AG04449 (cell line): ENCODE results near the gene AGAP2.
"Not testable (repeated sequence)": the region's sequence is repeated elsewhere in the genome, so short reads cannot be mapped to it uniquely, and the experiment has no call there.

Source experiments
- CTCF ChIA-PET: fragments of 350-600 bp; formaldehyde crosslinking; extraction: SDS; loops from one replicate; lab custom pipeline; 2021; ENCODE audit warnings: antibody characterized with exemption; lab: Yijun Ruan, JAX
- POLR2A ChIA-PET: fragments of 400-600, 350-600 bp; formaldehyde crosslinking; extraction: SDS; loops from one replicate; lab custom pipeline; 2020; ENCODE audit warnings: antibody characterized with exemption, inconsistent platforms; lab: Yijun Ruan, JAX
- DNase-seq: peaks from one replicate; pipeline ENCODE4 v3.0.0-alpha.2; 2010; ENCODE audit warnings: low read depth, low spot score
- H3K4me3 ChIP-seq: 2 replicates; pipeline ENCODE4 v1.5.1; 2011; ENCODE audit warnings: low read depth, mild to moderate bottlenecking, control low read depth, low read length
- TF ChIP-seq, protein P1 (sequence below): IDR thresholded peaks from one replicate; pipeline ENCODE4 v1.5.1; 2011; ENCODE audit warnings: mild to moderate bottlenecking, moderate library complexity, low read length, control low read depth, inconsistent platforms; ENCODE audit not compliant: insufficient read depth; ENCODE audit errors: missing control alignments

AGAP2 gene

DNA sequence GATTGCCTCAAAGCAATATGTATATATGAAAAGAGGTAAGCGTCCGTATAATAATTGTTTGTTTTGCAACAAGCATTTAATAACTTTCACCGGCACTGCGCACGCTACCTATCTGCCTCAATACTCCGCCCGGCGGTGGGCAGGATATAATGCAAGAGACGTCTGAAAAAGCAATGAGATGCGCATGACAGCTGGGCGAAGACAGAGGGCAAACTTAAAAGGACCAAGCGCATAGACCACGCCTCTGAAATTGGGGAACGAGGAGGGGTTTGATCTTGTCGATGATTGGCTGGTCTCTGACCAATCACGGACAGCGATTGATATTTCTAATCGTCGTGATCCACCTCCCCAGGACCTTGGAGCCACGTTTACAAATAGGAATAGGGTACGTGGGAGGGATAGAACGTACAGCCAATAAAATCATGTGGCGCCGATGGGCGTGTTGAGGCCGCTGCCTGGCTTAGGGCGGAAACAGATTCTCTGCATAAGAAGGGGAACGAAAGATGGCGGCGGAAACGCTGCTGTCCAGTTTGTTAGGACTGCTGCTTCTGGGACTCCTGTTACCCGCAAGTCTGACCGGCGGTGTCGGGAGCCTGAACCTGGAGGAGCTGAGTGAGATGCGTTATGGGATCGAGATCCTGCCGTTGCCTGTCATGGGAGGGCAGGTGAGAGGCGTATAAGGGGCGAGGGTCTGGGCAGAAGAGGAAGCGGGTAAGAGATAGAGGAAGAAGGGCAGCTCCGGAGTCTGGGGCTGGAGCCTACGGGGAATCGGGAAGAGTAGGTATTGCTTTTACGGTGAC lies 44.7 kb downstream of the AGAP2 start, which contains the start of gene OS9:
OS9 (plus strand) TSS at position 474 of the 800 bp plus-strand sequence; CDS start at position 504, 30 bp downstream.
- CTCF ChIA-PET = interaction anchor here (0.6 to 4.0 kb wide), 24 partner anchors 9 to 235 kb away, joined by 3 to 26 read pairs (median 5); partner anchors contain the start of gene B4GALNT1
- TF ChIP-seq, protein P1, sequence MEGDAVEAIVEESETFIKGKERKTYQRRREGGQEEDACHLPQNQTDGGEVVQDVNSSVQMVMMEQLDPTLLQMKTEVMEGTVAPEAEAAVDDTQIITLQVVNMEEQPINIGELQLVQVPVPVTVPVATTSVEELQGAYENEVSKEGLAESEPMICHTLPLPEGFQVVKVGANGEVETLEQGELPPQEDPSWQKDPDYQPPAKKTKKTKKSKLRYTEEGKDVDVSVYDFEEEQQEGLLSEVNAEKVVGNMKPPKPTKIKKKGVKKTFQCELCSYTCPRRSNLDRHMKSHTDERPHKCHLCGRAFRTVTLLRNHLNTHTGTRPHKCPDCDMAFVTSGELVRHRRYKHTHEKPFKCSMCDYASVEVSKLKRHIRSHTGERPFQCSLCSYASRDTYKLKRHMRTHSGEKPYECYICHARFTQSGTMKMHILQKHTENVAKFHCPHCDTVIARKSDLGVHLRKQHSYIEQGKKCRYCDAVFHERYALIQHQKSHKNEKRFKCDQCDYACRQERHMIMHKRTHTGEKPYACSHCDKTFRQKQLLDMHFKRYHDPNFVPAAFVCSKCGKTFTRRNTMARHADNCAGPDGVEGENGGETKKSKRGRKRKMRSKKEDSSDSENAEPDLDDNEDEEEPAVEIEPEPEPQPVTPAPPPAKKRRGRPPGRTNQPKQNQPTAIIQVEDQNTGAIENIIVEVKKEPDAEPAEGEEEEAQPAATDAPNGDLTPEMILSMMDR = peak; percentile 69
- DNase-seq = peak; percentile 99
- POLR2A ChIA-PET = no interaction called here
- H3K4me3 ChIP-seq = peak within 1 kb of the TSS; percentile 92

DNA sequence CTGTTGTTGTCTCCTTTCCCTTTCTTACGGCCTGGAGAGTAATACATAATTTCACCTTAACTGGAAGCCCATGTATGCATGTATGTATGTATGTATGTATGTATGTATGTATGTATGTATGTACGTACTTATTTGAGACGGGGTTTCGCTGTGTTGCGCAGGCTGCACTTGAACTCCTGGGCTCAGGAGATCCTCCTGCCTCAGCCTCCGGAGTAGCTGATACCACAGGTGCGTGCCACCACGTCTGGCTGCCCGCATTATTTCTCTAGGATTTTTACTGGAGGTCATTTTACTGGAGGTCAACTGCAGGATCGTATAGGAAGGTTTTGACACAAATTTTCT lies 45.3 kb downstream of the AGAP2 start:
- H3K4me3 ChIP-seq = peak overlapping the region; percentile 21; the same call in 1 of the 2 replicates
- TF ChIP-seq, protein P1 = no peak
- ChIA-PET CTCF (interaction anchor here (0.7 to 4.0 kb wide), 27 partner anchors 8 to 235 kb away, joined by 3 to 26 read pairs (median 5); partner anchors contain the start of genes B4GALNT1 and PIP4K2C), POLR2A (no interaction called here)
- no peak for DNase-seq

DNA sequence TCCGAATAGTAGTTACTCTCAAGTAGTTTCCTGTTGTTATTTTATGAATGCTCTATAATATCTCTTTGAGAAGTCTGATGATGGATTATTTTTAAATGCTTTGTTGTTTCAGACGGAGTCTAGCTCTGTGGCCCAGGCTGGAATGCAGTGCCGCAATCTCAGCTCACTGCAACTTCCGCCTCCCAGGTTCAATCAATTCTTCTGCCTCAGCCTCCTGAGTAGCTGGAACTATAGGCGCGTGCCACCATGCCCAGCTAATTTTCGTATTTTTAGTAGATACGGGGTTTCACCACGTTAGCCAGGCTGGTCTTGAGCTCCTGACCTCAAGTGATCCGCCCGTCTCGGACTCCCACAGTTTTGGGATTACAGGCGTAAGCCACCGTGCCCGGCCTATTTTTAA lies 46.0 kb downstream of the AGAP2 start:
- TF ChIP-seq, protein P1 = no peak
- CTCF ChIA-PET = interaction anchor here (0.6 to 4.0 kb wide), 28 partner anchors 10 to 234 kb away, joined by 3 to 26 read pairs (median 4); partner anchors contain the start of genes B4GALNT1 and PIP4K2C
- POLR2A ChIA-PET = interaction anchor here (1.1 kb wide), 1 partner anchor 173 kb away, joined by 3 read pairs; the partner anchor contains the start of gene DDIT3
- H3K4me3 ChIP-seq = no peak overlapping the region
- DNase-seq = no peak

DNA sequence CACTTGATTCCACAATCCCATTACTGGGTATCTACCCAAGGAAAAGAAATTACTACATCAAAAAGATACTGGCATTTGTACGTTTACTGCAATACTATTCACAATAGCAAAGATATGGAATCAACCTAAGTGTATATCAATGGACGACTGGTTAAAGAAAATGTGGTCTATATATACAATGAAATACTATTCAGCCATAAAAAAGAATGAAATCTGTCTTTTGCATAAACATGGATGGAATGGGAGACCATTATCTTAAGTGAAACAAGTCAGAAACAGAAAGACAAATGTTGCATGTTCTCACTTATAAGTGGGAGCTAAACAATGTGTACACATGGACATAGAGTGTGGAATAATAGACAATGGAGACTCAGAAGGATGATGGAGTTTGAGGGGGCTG lies 49.6 kb downstream of the AGAP2 start:
- H3K4me3 ChIP-seq = no peak overlapping the region
- CTCF ChIA-PET = no interaction called here
- no peak for DNase-seq
- TF ChIP-seq, protein P1 = no peak
- POLR2A ChIA-PET = no interaction called here

DNA sequence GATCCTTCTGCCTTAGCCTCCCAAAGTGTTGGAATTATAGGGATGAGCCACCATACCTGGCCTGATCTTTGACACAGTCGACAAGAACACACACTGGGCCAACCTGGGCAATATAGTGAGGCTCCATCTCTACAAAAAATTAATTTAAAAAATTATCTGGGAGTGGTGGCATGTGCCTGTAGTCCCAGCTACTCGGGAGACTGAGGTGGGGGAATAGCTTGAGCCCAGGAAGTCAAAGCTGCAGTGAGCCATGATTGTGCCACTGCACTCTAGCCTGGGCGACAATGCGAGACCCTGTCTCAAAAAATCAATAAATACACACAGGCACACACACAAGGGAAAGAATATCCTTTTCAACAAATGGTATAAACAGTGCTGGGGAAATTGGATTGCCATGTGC lies 50.7 kb downstream of the AGAP2 start:
- ChIA-PET CTCF (interaction anchor here (1.0 to 1.3 kb wide), 2 partner anchors 30 to 105 kb away, joined by 3 to 4 read pairs; no protein-coding TSS in a partner anchor), POLR2A (no interaction called here)
- TF ChIP-seq, protein P1 = no peak
- no peak for DNase-seq
- no peak overlapping the region for H3K4me3 ChIP-seq

DNA sequence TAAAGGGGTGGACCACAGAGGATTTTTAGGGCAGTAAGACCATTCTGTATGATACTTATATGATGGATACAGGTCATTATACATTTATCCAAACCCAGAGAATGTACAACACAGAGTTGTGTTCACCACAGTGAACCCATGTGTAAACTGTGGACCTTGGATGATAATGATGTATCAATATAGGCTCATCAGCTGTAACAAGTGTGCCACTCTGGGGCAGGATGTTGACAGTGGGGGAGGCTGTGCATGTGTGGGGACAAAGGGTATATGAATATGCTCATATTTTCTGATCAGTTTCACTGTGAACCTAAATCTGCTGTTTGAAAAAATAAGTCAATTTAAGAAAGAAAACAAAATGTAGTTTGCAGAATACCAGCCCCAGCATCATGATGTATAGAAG lies 58.8 kb downstream of the AGAP2 start:
- ChIA-PET CTCF (interaction anchor here (1.0 to 1.1 kb wide), 2 partner anchors 13 to 23 kb away, joined by 3 to 9 read pairs; partner anchors contain the start of gene OS9), POLR2A (no interaction called here)
- no peak for DNase-seq
- TF ChIP-seq, protein P1 = no peak
- no peak overlapping the region for H3K4me3 ChIP-seq

DNA sequence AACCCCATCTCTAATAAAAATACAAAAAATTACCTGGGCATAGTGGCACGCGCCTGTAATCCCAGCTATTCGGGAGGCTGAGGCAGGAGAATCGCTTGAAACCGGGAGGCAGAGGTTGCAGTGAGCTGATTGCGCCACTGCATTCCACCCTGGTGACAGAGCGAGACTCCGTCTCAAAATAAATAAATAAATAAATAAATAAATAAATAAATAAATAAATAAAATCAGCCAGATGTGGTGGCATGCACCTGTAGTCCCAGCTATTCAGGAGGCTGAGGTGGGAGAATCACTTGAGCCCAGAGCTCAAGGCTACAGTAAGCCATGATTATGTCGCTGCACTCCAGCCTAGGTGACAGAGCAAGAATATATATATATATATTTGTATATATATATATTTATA lies 60.6 kb downstream of the AGAP2 start:
- POLR2A ChIA-PET, DNase-seq, H3K4me3 ChIP-seq: not testable (repeated sequence)
- CTCF ChIA-PET = interaction anchor here (1.0 to 1.6 kb wide), 3 partner anchors 14 to 94 kb away, joined by 3 to 4 read pairs (median 3); no protein-coding TSS in a partner anchor
